OCI-LY7 (cell line): Measurements from ENCODE around the gene DTX4. TPM values are rescaled to one million over a fixed set of nuclear protein-coding genes. Genes with fewer than 3 reads are reported as not detected.

Experiments
- BruUV-seq: library from RNA; stranded (reverse); fragments of 400-500 nt; replicated peaks from 2 replicates; lab custom pipeline; 2021; lab: Mats Ljungman, UMichigan
- CTCF ChIA-PET: fragments of 300-600 bp; sonication (Branson Sonifier 250); formaldehyde crosslinking; loops from one replicate; lab custom pipeline; 2022; ENCODE audit warnings: antibody characterized with exemption; ENCODE audit not compliant: unreplicated experiment; lab: Charles Lee
- POLR2A ChIA-PET: fragments of 300-600 bp; sonication (Branson Sonifier 250); formaldehyde crosslinking; loops from one replicate; lab custom pipeline; 2022; ENCODE audit warnings: antibody characterized with exemption; lab: Charles Lee
- DNase-seq: peaks from one replicate; pipeline ENCODE4 v3.0.0-alpha.2; 2015; ENCODE audit warnings: low spot score
- H2AFZ ChIP-seq: fragments of 200-600 bp; sonication (generic), shearing (Covaris generic); 2 replicates; pipeline ENCODE4 v1.6.1; 2014; ENCODE audit warnings: mild to moderate bottlenecking, antibody characterized with exemption, low read length, moderate library complexity
- H3K27ac ChIP-seq: fragments of 200-600 bp; sonication (generic); 2 replicates; pipeline ENCODE4 v1.5.1; 2014; ENCODE audit warnings: mixed run types, low read depth, mild to moderate bottlenecking, moderate library complexity, low read length, inconsistent platforms; ENCODE audit not compliant: poor library complexity, severe bottlenecking
- H3K36me3 ChIP-seq: fragments of 200-600 bp; sonication (generic); 2 replicates; pipeline ENCODE4 v1.6.1; 2014; ENCODE audit warnings: mild to moderate bottlenecking, antibody characterized with exemption, low read length, moderate library complexity, mixed read lengths; ENCODE audit not compliant: insufficient read depth
- H3K4me1 ChIP-seq: fragments of 200-600 bp; sonication (generic); 2 replicates; pipeline ENCODE4 v1.5.1; 2014; ENCODE audit warnings: mild to moderate bottlenecking, low read length; ENCODE audit not compliant: insufficient read depth, poor library complexity, severe bottlenecking
- H3K4me2 ChIP-seq: fragments of 200-600 bp; sonication (generic); 2 replicates; pipeline ENCODE4 v1.6.1; 2014; ENCODE audit warnings: mild to moderate bottlenecking, low read length
- H3K4me3 ChIP-seq: fragments of 200-600 bp; sonication (generic); 2 replicates; pipeline ENCODE4 v1.5.1; 2014; ENCODE audit warnings: mild to moderate bottlenecking, low read depth, low read length; ENCODE audit not compliant: poor library complexity, severe bottlenecking
- H3K79me2 ChIP-seq: fragments of 200-600 bp; sonication (generic); 2 replicates; pipeline ENCODE4 v1.6.1; 2016; ENCODE audit warnings: low read depth, mild to moderate bottlenecking, low read length, moderate library complexity, mixed read lengths; ENCODE audit not compliant: insufficient read depth
- H3K9me2 ChIP-seq: fragments of 200-600 bp; sonication (generic); 2 replicates; pipeline ENCODE4 v1.6.1; 2016; ENCODE audit warnings: mild to moderate bottlenecking, low read length, mixed read lengths; ENCODE audit not compliant: insufficient read depth
- H3K9me3 ChIP-seq: fragments of 200-600 bp; sonication (generic); 2 replicates; pipeline ENCODE4 v1.6.1; 2014; ENCODE audit warnings: mild to moderate bottlenecking, mixed run types, low read length, mixed read lengths
- H4K20me1 ChIP-seq: fragments of 200-600 bp; sonication (generic); 2 replicates; pipeline ENCODE4 v1.6.1; 2014; ENCODE audit warnings: mild to moderate bottlenecking, antibody characterized with exemption, low read length, moderate library complexity, mixed read lengths; ENCODE audit not compliant: insufficient read depth
- CTCF ChIP-seq: fragments of 200-600 bp; sonication (generic); conservative IDR thresholded peaks from 2 replicates; pipeline ENCODE4 v1.5.1; 2014; ENCODE audit warnings: mild to moderate bottlenecking, antibody characterized with exemption, low read length, moderate library complexity, mixed read lengths
- EZH2phosphoT487 ChIP-seq: fragments of 200-600 bp; sonication (generic); IDR thresholded peaks from 2 replicates; pipeline ENCODE4 v1.6.1; 2018; ENCODE audit warnings: low read depth, borderline replicate concordance, mild to moderate bottlenecking, mixed run types, antibody characterized with exemption, low read length, moderate library complexity, mixed read lengths
- intact Hi-C: fragments of 100-400 bp; cut with micrococcal nuclease; formaldehyde crosslinking; loops from one replicate; pipeline ENCODE4 v1.10.0; 2022; ENCODE audit not compliant: unreplicated experiment
- total RNA-seq, 2 experiments: library from RNA; depleted of rRNA in 1 of 2; stranded (reverse); fragments of >200 nt in 1 of 2; shearing (Covaris generic) in 1 of 2; gene quantifications; 2 replicates each; pipeline ENCODE4 v1.2.3, GENCODE V29; 2014 to 2022

The DTX4 gene
- total RNA-seq, 2 experiments from 2014 or later: 1.4 to 9.9 TPM

GRCh38 chr11:59223611-59224010 lies 51.7 kb downstream of the DTX4 start:
- BruUV-seq: no TSS peak
- TF ChIP-seq EZH2phosphoT487 (no peak), CTCF (no peak)
- Histone ChIP-seq H3K36me3 (no peaks in the 10 kb centered on the region), H3K9me2 (no peaks in the 10 kb centered on the region), H3K27ac (no peak overlapping the region), H3K9me3 (no peaks in the 10 kb centered on the region), H4K20me1 (no peaks in the 10 kb centered on the region), H2AFZ (no peak overlapping the region), H3K4me1 (peaks cover 4% of the 10 kb centered on the region), H3K79me2 (no peaks in the 10 kb centered on the region), H3K4me3 (no peak overlapping the region), H3K4me2 (no peak overlapping the region)
- ChIA-PET POLR2A (interaction anchor here (0.6 to 2.8 kb wide), 6 partner anchors 9 to 58 kb away, joined by 3 to 11 read pairs (median 3); partner anchors contain the start of gene MPEG1), CTCF (no interaction called here)
- intact Hi-C loops: no loop called here
- DNase-seq: no peak

DNA sequence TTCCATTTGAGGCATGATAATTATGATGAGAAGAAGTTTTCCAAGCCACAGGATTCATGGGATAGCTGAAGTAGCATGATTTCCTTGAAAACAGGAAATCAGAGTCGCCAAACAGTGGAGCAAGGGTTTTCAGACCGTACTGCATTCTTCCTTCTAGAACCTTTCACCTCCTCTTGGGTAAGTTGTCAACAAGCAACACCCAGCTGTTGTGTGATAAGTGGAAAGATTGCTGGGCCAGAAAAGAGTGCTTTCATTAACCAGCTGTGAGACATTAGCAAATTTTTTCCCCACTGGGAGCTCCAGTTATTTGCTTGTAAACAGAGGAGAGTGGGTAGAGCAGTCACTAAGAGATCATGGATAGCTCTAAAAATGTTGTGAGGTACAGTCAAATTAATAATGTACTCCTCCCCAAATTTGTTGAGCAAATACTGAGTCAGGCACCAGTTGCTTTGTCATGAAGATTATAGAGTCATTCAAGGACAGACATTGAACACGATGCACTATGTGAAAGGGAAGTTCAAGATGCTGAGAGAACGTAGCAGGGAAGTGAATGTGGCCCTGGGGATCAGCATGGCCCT lies 52.5 kb downstream of the DTX4 start:
- CTCF ChIA-PET: interaction anchor here (0.9 kb wide), 1 partner anchor 38 kb away, joined by 6 read pairs; no protein-coding TSS in a partner anchor

More for the DNA sequence above, 52.5 kb downstream of the DTX4 start:
- no peak for TF ChIP-seq CTCF
- no peak for TF ChIP-seq EZH2phosphoT487
- POLR2A ChIA-PET: interaction anchor here (1.0 to 2.8 kb wide), 3 partner anchors 12 to 26 kb away, joined by 3 to 11 read pairs (median 4); partner anchors contain the start of gene MPEG1
- Histone ChIP-seq H3K9me2 (no peaks in the 10 kb centered on the region), H3K4me2 (no peak overlapping the region), H3K79me2 (no peaks in the 10 kb centered on the region), H3K27ac (no peak overlapping the region), H3K36me3 (no peaks in the 10 kb centered on the region), H3K9me3 (no peaks in the 10 kb centered on the region), H3K4me3 (no peak overlapping the region), H3K4me1 (peaks cover 4% of the 10 kb centered on the region), H4K20me1 (no peaks in the 10 kb centered on the region), H2AFZ (no peak overlapping the region)
- intact Hi-C loops: no loop called here
- no peak for DNase-seq
- no TSS peak for BruUV-seq
